ENCODE data around the gene C10orf90.

Gene C10orf90

DNA sequence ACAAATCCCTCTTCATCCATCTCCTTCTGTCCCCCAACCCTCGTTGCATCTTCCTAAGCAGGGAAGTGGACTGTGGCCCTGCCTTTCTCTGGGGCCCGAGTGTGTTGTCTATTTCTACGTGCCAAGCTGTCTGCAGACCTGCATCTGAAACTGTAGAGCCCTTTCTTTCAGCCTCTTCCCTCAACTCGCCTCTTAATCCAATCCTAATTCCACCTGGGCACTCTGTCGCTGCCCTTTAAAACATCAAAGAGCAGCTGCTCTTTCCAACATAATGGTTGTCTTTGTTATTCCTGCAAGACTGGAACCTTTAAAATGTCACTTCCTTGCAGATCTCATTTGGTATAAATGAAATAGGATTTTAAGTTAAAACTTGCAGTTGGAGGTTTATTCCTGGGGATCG is 260.7 kb downstream of the C10orf90 start:
- DNase-seq = no peak

DNA sequence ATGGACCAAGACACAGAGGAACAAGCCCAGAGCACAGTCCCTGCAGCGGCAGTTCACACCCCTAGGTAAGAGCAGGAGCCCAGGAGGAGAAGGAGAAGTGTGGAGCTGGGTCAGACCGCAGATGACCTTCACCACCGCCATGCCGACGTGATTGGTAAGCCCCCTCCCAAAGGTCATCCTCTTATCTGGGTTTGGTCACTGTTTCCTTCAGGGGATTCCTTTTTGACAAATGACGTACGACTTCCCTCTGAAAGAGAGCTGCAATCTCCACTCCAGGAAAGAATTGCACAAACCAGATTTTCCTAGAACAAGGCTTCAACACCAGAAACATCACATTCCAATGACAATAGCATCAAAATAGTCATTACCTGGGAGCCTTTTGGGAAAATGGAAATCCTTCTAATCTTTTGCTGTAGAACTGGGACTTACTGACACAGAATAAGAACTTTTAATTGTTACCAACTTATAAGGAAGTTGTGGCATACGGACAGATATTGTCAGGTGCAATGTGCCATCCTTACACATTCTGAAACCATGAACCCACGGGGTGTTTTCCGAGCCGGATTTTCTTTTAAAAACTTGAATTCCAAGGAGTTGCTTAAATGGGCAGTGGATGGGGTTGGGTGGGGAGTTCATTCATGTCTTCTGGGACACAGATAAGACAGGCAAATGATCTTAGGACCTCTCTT is 261.4 kb downstream of the C10orf90 start:
- DNase-seq = peak; percentile 51

DNA sequence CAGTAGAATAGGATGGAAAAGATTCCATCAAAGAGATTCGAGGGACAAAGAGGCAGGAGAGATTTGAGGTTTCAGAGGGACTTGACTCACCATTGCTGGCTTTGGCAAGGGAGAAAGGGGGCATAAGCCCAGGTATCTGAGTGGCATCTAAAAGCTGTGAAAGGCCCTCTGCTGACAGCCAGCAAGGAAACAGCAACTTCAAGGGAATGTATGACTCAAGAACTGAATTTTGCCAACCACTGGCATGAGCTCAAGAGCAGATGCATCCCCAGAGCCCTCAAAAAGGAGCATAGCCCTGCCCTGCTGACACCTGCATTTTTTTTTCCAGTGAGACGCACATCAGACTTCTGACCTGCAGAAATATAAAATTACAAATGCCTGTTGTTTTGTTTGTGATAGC is 262.7 kb downstream of the C10orf90 start:
- peak; percentile 39 for DNase-seq

DNA sequence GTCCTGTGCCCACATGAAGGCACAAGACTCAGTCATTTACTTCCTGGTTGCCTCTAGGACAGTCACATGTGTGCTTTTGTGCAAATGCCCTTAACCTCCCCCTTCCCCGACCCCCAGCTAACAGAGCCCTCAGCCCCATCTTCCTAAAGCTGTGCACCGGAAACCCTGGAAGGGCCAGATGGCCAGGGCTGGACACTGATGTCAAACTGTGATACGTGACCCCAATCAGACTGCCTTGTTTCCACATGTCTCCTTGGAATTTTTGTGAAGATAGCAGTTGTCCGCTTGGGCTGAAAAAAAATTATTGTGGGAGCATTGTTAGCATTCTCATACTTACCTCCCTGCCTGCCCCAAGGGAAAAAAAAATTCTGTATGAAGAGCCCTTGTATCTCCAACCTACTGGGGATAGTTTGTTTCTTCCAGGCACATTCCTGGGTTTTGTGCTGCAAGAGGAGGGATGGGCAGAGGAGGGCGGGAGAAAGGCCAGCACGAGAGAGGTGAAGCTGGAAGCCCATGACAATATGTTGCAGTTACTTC is 265.2 kb downstream of the C10orf90 start:
- DNase-seq = peak; percentile 30

DNA sequence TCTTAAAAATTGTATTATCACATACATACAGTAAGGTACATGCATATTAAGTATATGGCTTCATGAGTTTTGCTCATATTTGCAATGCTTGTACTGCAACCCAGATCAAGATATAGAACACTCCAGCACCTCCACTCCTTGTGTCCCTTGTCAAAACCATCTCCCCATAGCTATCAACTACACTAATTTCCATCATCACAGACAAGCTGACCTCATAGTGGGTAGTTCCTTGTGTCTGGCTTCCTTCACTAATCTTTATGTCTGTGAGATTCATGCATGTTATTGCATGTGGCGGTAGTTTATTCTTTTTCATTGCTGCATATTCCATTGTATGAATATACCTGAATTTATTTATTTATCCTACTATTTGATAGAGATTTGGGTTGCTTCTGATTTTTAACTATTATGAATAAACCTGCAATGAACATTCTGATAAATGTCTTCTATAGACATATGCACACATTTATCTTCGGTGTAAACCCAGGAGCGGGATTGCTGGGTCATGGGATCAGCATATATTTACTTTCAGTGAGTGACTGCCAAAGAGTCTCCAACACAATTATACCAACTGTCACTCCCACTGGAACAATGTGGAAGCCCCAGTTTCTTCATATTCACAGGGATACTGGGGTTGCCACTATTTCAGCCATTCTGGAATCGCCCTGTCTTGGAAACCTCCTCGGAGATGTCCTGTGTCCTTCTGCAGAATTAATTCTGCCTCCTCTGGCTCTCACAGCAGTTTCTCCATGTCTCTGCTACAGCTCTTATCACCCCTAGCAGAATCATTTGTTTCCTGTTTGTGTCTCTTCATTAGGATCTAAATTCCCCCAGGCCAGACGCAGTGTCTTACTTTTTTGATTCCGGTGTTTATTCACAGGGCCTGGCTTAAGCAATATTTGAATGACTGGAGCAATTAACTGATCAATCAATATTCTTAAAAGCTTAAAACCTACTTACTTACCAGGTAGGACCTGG is 267.5 kb downstream of the C10orf90 start:
- no peak for DNase-seq

DNA sequence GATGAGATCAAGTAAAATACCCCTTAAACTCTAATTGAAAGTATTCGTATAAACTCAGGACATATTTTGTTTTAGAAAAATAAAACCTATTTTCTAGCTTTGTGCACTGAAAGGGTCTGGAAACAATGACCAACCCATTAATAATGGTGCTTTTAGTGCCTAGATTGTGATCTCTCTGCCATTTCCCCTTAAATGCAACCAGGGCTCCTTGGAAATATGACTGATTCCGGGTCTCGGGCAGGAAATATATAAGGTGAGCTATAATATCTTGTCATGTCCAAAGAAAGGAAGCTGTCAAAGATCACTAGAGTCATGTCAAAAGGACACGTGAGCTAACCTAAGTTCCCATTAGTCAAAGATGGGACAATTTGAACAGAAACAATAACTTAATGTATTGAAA is 269.9 kb downstream of the C10orf90 start:
- no peak for DNase-seq

DNA sequence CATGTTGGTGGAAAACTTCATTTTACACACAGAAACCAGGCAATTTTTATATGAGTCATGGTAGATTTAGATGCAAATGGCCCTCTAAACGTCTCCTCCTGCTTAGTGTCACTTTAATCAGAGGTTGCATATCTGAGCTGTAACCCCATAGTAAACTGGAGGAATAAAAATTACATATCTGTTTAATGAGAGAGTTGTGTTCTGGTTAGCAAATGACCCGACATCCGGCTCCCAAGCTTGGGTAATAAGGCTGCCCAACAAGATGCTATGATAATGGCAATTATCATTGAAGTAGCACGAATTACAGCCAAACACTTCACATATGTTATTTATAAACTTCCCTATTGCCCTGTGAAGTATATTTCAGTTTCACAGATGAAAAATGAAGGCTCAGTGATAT is 271.6 kb downstream of the C10orf90 start:
- no peak for DNase-seq

DNA sequence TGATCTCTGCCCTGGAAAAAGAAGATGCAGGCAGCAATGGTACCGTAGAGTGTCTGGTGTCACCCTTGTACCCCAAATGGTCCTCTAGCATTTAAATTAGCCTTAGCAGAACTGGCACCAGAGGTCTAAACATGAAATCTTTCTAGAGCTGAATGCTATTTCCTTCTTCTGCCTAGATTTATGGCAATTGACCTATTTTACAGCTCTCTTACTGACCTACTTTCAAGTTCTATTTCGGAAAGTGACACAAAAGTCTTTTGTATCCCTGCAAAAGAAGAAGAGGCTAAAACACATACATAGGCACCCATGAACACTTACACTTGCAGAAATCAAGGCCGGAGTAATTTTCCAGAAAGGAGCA is 272.1 kb downstream of the C10orf90 start:
- no peak for DNase-seq

DNA sequence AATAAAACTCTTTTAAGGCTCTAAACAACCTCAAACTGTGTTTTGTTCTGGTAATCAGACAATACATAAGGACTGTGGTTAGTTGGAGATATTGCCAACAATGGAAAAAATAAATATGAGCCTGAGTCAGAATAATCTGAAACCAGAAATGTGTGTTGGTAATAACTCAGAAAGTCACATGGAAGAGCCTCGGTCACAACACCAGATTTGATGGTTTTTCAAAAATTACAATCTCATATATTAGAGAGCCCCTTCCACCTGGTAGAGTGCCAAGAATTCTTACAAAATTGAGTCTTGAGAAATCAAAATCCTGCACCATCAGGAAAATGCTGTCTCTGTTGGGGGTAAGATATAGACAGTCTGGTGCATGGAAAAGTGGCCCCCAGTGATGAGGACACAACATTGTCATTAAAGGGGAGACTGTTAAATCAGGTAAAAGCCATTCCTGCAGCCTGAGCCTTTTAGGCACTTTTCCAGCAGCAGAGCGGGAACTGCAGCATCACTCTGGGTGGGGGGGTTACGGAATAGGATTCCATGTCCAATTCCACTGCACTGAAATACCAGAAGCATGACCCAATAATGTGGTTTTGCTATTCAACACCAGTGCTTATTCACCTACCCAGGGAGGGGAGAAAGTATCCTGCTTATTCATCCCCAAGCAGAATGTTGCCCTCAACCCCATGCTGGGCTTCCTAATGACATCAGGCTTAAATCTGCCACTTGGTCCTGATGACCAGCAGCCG is 272.7 kb downstream of the C10orf90 start:
- DNase-seq = peak; percentile 85

DNA sequence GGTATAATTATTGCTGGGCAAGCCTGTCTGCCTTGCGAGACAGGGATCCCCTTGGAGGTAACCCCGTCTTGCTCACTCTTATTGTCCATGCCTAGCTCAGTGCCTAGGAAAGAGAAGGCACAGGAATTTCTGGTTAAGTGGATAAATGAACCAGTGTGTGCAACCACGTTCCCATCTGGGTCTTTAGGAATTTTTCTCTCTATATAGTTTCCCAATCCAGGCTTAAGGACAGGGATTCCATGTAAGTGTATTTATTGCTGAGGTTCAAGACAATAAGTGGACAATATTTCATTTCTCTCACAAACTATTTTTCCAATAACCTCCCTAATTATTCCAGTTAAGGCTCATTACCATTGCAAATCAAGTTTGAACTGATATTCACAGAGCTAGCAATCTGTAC is 273.3 kb downstream of the C10orf90 start:
- no peak for DNase-seq

DNA sequence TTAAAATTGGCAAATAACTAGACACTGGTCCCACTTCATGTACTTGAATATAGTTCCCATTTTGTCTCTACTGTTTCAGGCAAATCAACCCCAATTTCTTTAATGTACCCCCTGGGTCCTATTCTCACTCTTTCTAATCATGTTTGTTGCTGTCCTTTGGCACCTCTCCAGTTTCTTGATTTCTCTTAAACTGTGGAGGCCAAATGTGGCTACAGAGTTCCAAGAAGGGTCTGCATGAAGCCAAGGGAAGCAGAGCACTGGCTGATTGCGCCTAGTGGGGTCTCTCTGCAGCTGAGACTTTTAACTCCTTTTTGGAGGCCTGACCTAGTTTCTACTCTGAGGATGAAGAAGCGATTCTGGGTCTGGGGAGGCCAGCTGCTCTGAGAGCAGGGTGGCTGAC is 275.5 kb downstream of the C10orf90 start:
- DNase-seq = no peak

DNA sequence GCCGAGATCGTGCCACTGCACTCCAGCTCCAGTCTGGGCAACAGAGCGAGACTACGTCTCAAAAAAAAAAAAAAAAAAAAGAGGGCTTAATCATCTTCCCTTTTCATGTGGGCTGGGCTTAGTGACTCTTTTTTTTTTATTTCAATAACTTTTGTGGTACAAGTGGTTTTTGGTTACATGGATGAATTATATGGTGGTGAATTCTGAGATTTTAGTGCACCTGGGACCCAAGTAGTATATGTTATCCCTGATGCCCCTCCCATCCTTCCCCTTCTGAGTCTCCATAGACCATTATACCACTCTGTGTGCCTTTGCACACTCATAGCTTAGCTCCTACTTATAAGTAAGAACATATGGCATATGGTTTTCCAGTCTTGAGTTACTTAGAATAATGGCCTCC is 277.4 kb downstream of the C10orf90 start:
- no peak for DNase-seq

DNA sequence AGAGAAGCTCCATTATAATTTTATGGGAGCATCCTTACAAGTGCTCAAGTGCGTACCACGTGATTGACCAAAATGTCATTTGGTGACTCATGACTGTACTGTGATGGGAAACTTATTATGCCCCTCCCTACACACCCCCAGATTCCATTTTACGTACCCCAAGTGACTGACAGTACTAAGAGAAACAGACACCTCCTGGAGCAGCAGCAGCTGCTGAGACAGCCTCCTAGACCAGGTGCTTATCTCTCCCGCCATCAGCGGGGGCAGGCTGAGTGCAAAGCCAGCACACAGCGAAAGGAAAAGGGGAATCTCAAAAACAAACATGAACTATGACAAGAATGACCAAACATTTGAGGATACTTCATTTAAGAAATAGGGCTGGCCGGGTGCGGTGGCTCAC is 278.0 kb downstream of the C10orf90 start:
- no peak for DNase-seq

DNA sequence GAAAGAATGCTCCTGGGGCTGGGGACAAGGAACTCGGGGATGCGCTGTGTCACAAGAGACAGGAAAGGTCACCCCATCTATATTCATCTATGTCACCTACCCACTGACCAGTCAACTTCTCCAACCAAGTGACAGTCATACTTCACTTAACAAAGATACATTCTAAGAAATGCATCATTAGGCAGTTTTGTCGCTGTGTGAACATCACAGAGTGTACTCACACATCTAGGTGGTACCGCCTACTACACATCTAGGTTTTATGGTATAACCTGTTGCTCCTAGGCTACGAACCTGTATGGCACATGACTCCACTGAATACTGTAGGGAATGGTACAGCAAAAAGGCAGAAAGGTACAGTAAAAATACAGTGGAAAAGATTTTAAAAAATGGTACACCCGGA is 278.4 kb downstream of the C10orf90 start:
- DNase-seq = no peak

DNA sequence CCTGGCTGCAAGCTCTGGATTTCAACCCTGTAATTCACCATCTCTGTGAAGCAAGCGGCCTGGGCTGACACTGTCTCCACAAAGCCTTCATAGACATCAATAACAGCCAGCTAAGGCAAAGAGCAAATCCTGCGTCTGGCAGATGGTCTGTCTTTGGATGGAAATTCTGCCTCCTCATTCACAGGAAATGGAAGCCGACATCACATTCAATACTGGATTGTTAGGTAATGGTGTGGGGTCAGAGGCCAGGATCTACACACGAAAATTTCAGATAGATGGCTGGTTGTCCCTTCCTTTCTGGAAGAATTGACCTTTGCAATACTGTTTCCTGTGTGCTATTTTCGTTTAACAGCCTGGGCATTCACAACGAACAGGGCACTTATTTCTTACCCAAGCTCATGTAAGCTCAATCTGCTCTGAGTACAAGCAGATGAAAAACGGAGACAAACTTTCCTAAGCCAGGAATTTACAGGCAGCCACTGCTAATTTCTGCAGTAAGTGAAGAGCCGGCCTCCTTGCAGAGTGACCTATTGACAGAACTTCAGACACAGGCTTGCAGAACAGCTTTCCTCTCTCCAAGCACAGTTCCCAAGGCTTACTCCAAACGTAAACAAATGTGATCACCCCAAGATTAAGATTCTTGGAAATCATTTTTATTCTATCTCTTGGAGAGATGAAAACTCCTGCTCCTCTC is 279.2 kb downstream of the C10orf90 start:
- DNase-seq = no peak

DNA sequence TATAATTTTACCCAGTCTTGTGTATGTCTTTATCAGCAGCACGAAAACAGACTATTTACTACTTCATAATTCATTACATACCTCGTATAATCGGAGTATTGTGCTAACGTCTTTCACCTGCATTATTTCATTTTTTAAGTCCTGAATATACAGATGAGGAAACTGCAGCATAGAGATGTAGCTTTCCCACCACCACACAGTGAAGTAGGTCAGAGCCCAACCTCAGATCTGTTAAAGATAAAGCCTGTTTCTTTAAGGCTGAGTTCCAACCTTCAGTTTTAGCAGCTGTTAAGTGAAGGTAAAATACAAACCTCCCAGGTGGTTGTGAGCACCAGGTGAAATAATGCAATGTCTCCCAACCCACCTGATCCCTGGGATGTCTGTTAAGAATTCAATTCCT is 280.2 kb downstream of the C10orf90 start:
- DNase-seq = no peak

DNA sequence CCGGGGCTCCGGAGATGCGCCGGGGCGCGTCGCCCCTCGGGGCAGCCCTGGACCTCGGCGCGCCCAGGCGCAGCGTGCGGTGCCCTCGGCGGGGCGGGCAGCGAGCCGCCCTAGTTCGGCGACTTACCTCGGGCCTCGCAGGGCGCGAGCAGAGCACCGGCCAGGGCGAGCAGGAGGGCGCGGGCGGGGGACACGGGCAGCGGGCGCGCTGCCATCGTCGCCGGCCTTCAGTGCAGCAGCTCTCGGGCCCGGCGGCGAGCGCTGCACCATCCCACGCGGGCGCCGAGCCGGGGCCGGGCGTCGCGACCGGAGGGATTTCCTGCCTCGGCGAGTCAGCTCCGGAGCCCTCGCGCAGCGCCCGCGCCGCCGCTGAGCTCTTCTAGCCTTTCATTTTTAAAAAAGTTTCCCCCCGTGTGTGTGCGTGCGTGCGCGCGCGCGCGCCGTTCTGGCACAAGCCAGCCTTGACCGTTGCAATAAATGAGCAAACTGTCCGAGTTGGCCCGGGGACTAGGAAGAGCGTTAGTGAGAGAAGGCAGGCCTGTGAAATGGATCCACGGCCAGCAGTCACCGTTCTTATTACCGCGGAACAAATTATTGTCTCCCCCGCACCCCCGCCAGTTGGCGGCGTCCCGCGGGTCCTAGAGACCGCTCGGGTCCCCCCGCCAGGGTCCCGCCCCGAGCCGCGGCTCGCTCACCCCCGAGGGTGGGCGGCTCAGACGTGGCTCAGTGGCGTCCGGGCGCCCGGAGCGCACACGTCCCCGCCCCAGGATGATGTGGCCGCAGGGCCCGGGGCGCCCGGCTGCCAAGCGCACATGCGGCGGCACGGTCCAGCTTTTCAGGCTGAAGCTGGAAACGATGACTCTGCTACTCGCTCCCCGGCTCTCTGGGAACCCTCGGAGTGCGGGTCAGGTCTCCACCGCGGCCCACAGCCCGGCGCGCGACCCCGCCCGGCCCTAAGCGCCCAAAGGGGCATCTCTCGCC is 282.3 kb downstream of the C10orf90 start, which contains the start of gene ADAM12:
Gene ADAM12 (minus strand): TSS at position 547 of the 981 bp plus-strand sequence. CDS start 332 bp downstream, at position 215.
- DNase-seq = peak; percentile 7

DNA sequence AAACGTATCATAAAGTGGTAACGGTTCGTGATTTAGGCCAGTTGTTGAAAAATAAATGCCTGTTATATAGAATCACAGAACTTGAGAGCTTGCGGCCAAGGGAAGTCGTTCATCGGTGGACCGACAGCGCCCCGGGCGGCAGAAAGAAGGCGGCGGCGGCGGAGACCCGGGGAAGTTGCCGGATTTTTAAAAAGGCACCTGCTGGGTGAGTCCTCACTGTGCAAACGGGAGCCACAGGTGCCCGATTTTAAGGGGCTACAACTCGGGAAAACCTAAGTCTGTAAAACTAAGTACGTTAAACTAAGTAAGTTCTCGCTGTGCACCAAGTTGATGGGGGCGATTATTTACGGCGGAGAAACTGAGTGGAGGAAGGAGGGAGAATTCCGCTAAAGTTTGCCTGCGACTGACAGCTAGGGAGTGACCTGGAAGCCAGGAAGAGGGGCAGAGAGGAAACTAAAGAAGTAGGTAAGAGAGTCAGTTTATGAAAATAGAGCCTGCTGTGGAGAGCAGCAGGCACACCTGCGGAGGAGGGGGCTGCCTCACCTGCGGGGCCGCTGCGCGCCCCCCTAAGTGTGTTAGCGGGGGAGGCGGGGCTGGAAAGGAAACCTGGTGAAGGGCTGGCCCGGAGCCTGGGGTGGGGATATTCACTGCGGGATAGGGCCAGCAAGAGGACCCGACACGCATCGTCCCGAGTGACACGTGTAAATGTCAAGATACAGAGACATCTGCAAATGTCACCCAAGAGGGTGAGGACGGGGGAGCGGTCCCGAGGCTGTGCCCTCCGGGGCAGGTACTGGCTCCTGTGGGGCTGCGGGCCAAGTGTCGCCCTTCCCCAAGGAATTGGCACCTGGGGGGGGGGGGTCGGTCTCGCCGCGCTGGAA is 283.2 kb downstream of the C10orf90 start:
- peak; percentile 45 for DNase-seq

DNA sequence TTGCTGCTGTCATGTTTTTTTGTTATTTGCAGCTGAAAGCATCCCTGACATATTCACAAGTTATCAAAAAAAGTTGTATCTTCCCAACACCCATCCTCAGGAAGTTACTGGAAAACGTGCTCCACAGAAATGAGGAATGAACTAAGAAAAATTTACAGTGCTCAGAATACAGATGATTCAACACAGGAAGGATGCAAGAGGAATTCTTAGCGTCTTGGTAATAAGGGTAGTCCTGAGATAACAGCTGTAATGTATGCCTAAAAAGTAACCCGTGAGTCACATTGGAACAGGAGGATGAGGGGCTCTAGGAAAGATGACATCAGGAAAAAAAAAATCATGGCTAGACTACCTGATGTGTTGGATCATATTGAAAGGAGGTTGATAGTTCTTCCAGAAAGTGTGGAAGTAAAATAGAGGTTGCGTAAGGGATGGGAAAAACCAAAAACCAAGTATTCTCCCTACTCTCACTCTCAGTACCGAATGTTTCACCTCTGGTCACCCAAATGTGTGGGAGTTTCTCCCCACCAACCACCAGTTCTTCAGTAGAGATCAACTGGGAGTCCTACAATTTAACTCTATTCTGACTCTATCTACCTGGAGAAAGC is 286.1 kb downstream of the C10orf90 start:
- peak; percentile 86 for DNase-seq

All from NCI-H226 (cell line).